Measurements from ENCODE around the gene RGS9. TPM values are rescaled to one million over a fixed set of nuclear protein-coding genes. Genes with fewer than 3 reads are reported as not detected.

The RGS9 gene
- total RNA-seq, 1 donor from 2014 or later: 8.1 TPM

GRCh38 chr17:65103896-65104295 is 33.3 kb upstream of the RGS9 start:
- TF ChIP-seq POLR2AphosphoS5 (IDR thresholded peaks at IDR 0.05; ENCODE audit: insufficient read depth in 1 of 2, low read depth in 1 of 2) (no peak), CTCF (IDR thresholded peaks at IDR 0.05) (no peak)
- no peak overlapping the region for H3K4me3 ChIP-seq
- no peaks in the 10 kb centered on the region for H3K36me3 ChIP-seq
- H3K27me3 ChIP-seq: no peaks in the 10 kb centered on the region
- peaks cover 38% of the 10 kb centered on the region for H3K4me1 ChIP-seq
- intact Hi-C loops (cut with DNase I): loop anchor here (5.0 kb wide), 1 partner anchor 127 kb away; no protein-coding TSS in a partner anchor
- no peak for DNase-seq (ENCODE audit: extremely low spot score in 2 of 2)
- H3K9me3 ChIP-seq: no peaks in the 10 kb centered on the region
- no peak overlapping the region for H3K27ac ChIP-seq

- H3K27me3 ChIP-seq: no peaks in the 10 kb centered on the region
- DNase-seq (ENCODE audit: extremely low spot score in 2 of 2): no peak
- H3K9me3 ChIP-seq: no peaks in the 10 kb centered on the region
- H3K4me3 ChIP-seq: no peak overlapping the region
- no peaks in the 10 kb centered on the region for H3K36me3 ChIP-seq
- H3K27ac ChIP-seq: no peak overlapping the region
- intact Hi-C loops (cut with DNase I): loop anchor here (5.0 kb wide), 1 partner anchor 127 kb away; no protein-coding TSS in a partner anchor
- H3K4me1 ChIP-seq: peaks cover 38% of the 10 kb centered on the region
- TF ChIP-seq POLR2AphosphoS5 (IDR thresholded peaks at IDR 0.05; ENCODE audit: insufficient read depth in 1 of 2, low read depth in 1 of 2): no peak
- TF ChIP-seq POLR2A (IDR thresholded peaks at IDR 0.05): no peak
- TF ChIP-seq CTCF (IDR thresholded peaks at IDR 0.05): no peak
Measured at GRCh38 chr17:65104541-65104940, 32.6 kb upstream of the RGS9 start.

- Histone ChIP-seq H3K4me1 (peaks cover 36% of the 10 kb centered on the region), H3K4me3 (no peak overlapping the region), H3K27me3 (no peaks in the 10 kb centered on the region), H3K9me3 (no peaks in the 10 kb centered on the region), H3K36me3 (no peaks in the 10 kb centered on the region), H3K27ac (no peak overlapping the region)
- intact Hi-C loops (cut with DNase I): loop anchor here (5.0 kb wide), 1 partner anchor 128 kb away; no protein-coding TSS in a partner anchor
- DNase-seq (ENCODE audit: extremely low spot score in 2 of 2): no peak
- TF ChIP-seq POLR2AphosphoS5 (IDR thresholded peaks at IDR 0.05; ENCODE audit: insufficient read depth in 1 of 2, low read depth in 1 of 2) (no peak), POLR2A (IDR thresholded peaks at IDR 0.05) (no peak), CTCF (IDR thresholded peaks at IDR 0.05) (no peak)
Measured at GRCh38 chr17:65104973-65105372, 32.2 kb upstream of the RGS9 start.

- intact Hi-C loops (cut with DNase I): no loop called here
- DNase-seq (ENCODE audit: extremely low spot score in 2 of 2): no peak
- no peak overlapping the region for H3K27ac ChIP-seq
- H3K4me1 ChIP-seq: peaks cover 23% of the 10 kb centered on the region
- H3K36me3 ChIP-seq: no peaks in the 10 kb centered on the region
- H3K9me3 ChIP-seq: no peaks in the 10 kb centered on the region
- TF ChIP-seq CTCF (IDR thresholded peaks at IDR 0.05) (no peak), POLR2A (IDR thresholded peaks at IDR 0.05) (no peak), POLR2AphosphoS5 (IDR thresholded peaks at IDR 0.05; ENCODE audit: insufficient read depth in 1 of 2, low read depth in 1 of 2) (no peak)
- no peaks in the 10 kb centered on the region for H3K27me3 ChIP-seq
- H3K4me3 ChIP-seq: no peak overlapping the region
Measured at GRCh38 chr17:65108152-65108551, 29.0 kb upstream of the RGS9 start.

GRCh38 chr17:65109543-65109942 is 27.6 kb upstream of the RGS9 start:
- H3K36me3 ChIP-seq: no peaks in the 10 kb centered on the region
- no peak overlapping the region for H3K27ac ChIP-seq
- H3K4me3 ChIP-seq: no peak overlapping the region
- no peak for DNase-seq (ENCODE audit: extremely low spot score in 2 of 2)
- no peaks in the 10 kb centered on the region for H3K27me3 ChIP-seq
- no peaks in the 10 kb centered on the region for H3K9me3 ChIP-seq
- peaks cover 23% of the 10 kb centered on the region for H3K4me1 ChIP-seq
- intact Hi-C loops (cut with DNase I): no loop called here
- TF ChIP-seq POLR2A (IDR thresholded peaks at IDR 0.05): no peak

Data from vagina (tissue), 2 donors.